ENCODE results near the gene VAMP1.

- no peak for TF ChIP-seq POLR2A (IDR thresholded peaks at IDR 0.05)
- no peak for TF ChIP-seq CTCF (IDR thresholded peaks at IDR 0.05)
These were observed 36.9 kb upstream of the VAMP1 start for GRCh38 chr12:6507102-6507998.

Measured in lower leg skin (tissue), 3 donors.